HG03139 (cell line): Measurements from ENCODE around the gene SLC2A9.
A peak's percentile ranks its signal among the peaks of the same experiment; 100 is the strongest.

ENCODE experiments used
- ATAC-seq: cut with Tn5 transposase; IDR thresholded peaks from one replicate; pipeline ENCODE4 v1.9.1; 2021; ENCODE audit not compliant: unreplicated experiment

Gene SLC2A9

GRCh38 chr4:10022346-10023049 lies 1.2 kb upstream of the SLC2A9 start:
- ATAC-seq = no peak

GRCh38 chr4:10021653-10022023 lies 341 bp upstream of the SLC2A9 start:
- ATAC-seq = no peak

GRCh38 chr4:10020106-10020505 lies 1.2 kb downstream of the SLC2A9 start:
- no peak for ATAC-seq

GRCh38 chr4:10019521-10020051 lies 1.7 kb downstream of the SLC2A9 start:
- ATAC-seq = no peak

- peak; percentile 92 for ATAC-seq
Measured at GRCh38 chr4:10018818-10019461, 2.4 kb downstream of the SLC2A9 start.

- no peak for ATAC-seq
Measured at GRCh38 chr4:10017037-10017893, 4.0 kb downstream of the SLC2A9 start.

GRCh38 chr4:10016169-10016568 lies 5.1 kb downstream of the SLC2A9 start:
- no peak for ATAC-seq

- ATAC-seq = no peak
Measured at GRCh38 chr4:10015140-10015753, 6.0 kb downstream of the SLC2A9 start.

GRCh38 chr4:10013722-10014121 lies 7.6 kb downstream of the SLC2A9 start:
- ATAC-seq = no peak

- no peak for ATAC-seq
Measured at GRCh38 chr4:10011885-10012284, 9.4 kb downstream of the SLC2A9 start.

- no peak for ATAC-seq
Measured at GRCh38 chr4:10011277-10011676, 10.0 kb downstream of the SLC2A9 start.

- ATAC-seq = no peak
Measured at GRCh38 chr4:10009861-10010500, 11.3 kb downstream of the SLC2A9 start.

GRCh38 chr4:10008609-10009005 lies 12.7 kb downstream of the SLC2A9 start:
- no peak for ATAC-seq

- ATAC-seq = no peak
Measured at GRCh38 chr4:10007793-10008608, 13.3 kb downstream of the SLC2A9 start.

- no peak for ATAC-seq
Measured at GRCh38 chr4:10007436-10007740, 13.9 kb downstream of the SLC2A9 start.

GRCh38 chr4:10006601-10007435 lies 14.5 kb downstream of the SLC2A9 start:
- ATAC-seq = no peak

GRCh38 chr4:10006231-10006600 lies 15.1 kb downstream of the SLC2A9 start:
- no peak for ATAC-seq

GRCh38 chr4:10005632-10006031 lies 15.7 kb downstream of the SLC2A9 start:
- no peak for ATAC-seq

GRCh38 chr4:10003666-10004065 lies 17.6 kb downstream of the SLC2A9 start:
- ATAC-seq = peak; percentile 28
